H1 (cell line): ENCODE results near the gene DISC1. TPM values are rescaled to one million over a fixed set of nuclear protein-coding genes. Genes with fewer than 3 reads are reported as not detected.

Source experiments
- CTCF ChIA-PET: fragments of 300-600 bp; sonication (Branson Sonifier 250); formaldehyde crosslinking; loops from one replicate; lab custom pipeline; 2021; ENCODE audit not compliant: partially characterized antibody; lab: Charles Lee
- POLR2A ChIA-PET: fragments of 300-600 bp; sonication (Branson Sonifier 250); formaldehyde crosslinking; loops from one replicate; lab custom pipeline; 2021; ENCODE audit warnings: inconsistent platforms; ENCODE audit not compliant: partially characterized antibody; lab: Charles Lee
- DNase-seq, 2 experiments: peaks; one replicate each; pipeline versions ENCODE4 v3.0.0 to v3.0.0-alpha.2; 2010 to 2022; ENCODE audit warnings: low spot score in 2 of 2, low read depth in 1 of 2, mixed read lengths in 1 of 2
- FAIRE-seq: peaks from 2 replicates; lab custom pipeline; 2011; peaks lifted over from hg19 to GRCh38; lab: Jason Lieb, UNC
- H2AFZ ChIP-seq: 2 replicates; pipeline ENCODE4 v1.8.1; 2012; ENCODE audit warnings: low read length, inconsistent platforms
- H2AK5ac ChIP-seq: 2 replicates; pipeline ENCODE4 v1.6.1; 2013; ENCODE audit warnings: low read depth, low read length
- H2BK120ac ChIP-seq: replicated peaks from 2 replicates; pipeline ENCODE3; 2013; ENCODE audit warnings: low read depth, low read length, inconsistent platforms
- H2BK12ac ChIP-seq: 2 replicates; pipeline ENCODE4 v1.6.1; 2013; ENCODE audit warnings: low read depth, low read length
- H2BK15ac ChIP-seq: 2 replicates; pipeline ENCODE4 v1.6.1; 2013; ENCODE audit warnings: low read length
- H2BK20ac ChIP-seq: 2 replicates; pipeline ENCODE4 v1.6.1; 2013; ENCODE audit warnings: low read length
- H2BK5ac ChIP-seq: 2 replicates; pipeline ENCODE4 v1.6.1; 2013; ENCODE audit warnings: low read depth, low read length
- H3K14ac ChIP-seq: 2 replicates; pipeline ENCODE4 v1.6.1; 2013; ENCODE audit warnings: inconsistent platforms; ENCODE audit not compliant: insufficient read length
- H3K18ac ChIP-seq: 2 replicates; pipeline ENCODE4 v1.6.1; 2013; ENCODE audit warnings: low read length; ENCODE audit errors: extremely low read depth
- H3K23ac ChIP-seq: 2 replicates; pipeline ENCODE4 v1.6.1; 2013; ENCODE audit warnings: inconsistent platforms; ENCODE audit not compliant: insufficient read length
- H3K23me2 ChIP-seq: 2 replicates; pipeline ENCODE4 v1.6.1; 2013; ENCODE audit warnings: low read depth, low read length
- H3K27ac ChIP-seq: 2 replicates; pipeline ENCODE4 v1.6.1; 2011; ENCODE audit warnings: low read depth, low read length, inconsistent platforms
- H3K27me3 ChIP-seq, 4 experiments: replicated peaks in 1 of 4; 1 replicate in 1 of 4; 2 replicates in 3 of 4; pipeline versions ENCODE4 v1.6.1 to v1.8.1; 2011 to 2013; ENCODE audit warnings: low read length in 3 of 4, mild to moderate bottlenecking in 3 of 4, inconsistent platforms in 2 of 4, mixed read lengths in 2 of 4, moderate library complexity in 1 of 4; ENCODE audit not compliant: control insufficient read depth in 3 of 4, insufficient read depth in 3 of 4; ENCODE audit errors: extremely low read depth in 1 of 4
- H3K36me3 ChIP-seq, 4 experiments: 2 replicates each; pipeline versions ENCODE4 v1.6.1 to v1.8.1; 2011 to 2013; ENCODE audit warnings: mild to moderate bottlenecking in 4 of 4, low read length in 3 of 4, moderate library complexity in 2 of 4, control low read depth in 1 of 4, inconsistent platforms in 1 of 4; ENCODE audit not compliant: insufficient read depth in 4 of 4, control insufficient read depth in 2 of 4
- H3K4ac ChIP-seq: replicated peaks from 2 replicates; pipeline ENCODE3; 2013; ENCODE audit warnings: low read length, low read depth, mixed read lengths, inconsistent platforms; ENCODE audit not compliant: insufficient read length
- H3K4me1 ChIP-seq, 4 experiments: replicated peaks in 1 of 4; 1 replicate in 1 of 4; 2 replicates in 3 of 4; pipeline versions ENCODE4 v1.6.1 to v1.8.1; 2011 to 2013; ENCODE audit warnings: low read length in 3 of 4, inconsistent platforms in 2 of 4, mixed read lengths in 1 of 4; ENCODE audit not compliant: insufficient read depth in 4 of 4, control insufficient read depth in 3 of 4
- H3K4me2 ChIP-seq, 2 experiments: 2 replicates each; pipeline versions ENCODE4 v1.6.1 to v1.8.1; 2011 to 2013; ENCODE audit warnings: low read depth in 2 of 2, low read length in 2 of 2, control low read depth in 1 of 2, inconsistent platforms in 1 of 2, mild to moderate bottlenecking in 1 of 2; ENCODE audit not compliant: insufficient read depth in 1 of 2
- H3K4me3 ChIP-seq, 4 experiments: fragments of 200-600, 300-600 bp in 1 of 4; sonication (generic), shearing (Covaris generic), sonication (Bioruptor Twin) in 1 of 4; 2 replicates each; pipeline versions ENCODE4 v1.5.1 to v1.8.1; 2011 to 2016; ENCODE audit warnings: low read length in 4 of 4, low read depth in 3 of 4, control low read depth in 2 of 4, inconsistent platforms in 2 of 4, mild to moderate bottlenecking in 2 of 4, mixed read lengths in 1 of 4, moderate library complexity in 1 of 4; ENCODE audit not compliant: insufficient read depth in 2 of 4; ENCODE audit errors: extremely low read depth in 1 of 4
- H3K56ac ChIP-seq: replicated peaks from 2 replicates; pipeline ENCODE3; 2013; ENCODE audit warnings: low read depth, mild to moderate bottlenecking, mixed read lengths, low read length, inconsistent platforms; ENCODE audit not compliant: insufficient read length
- H3K79me1 ChIP-seq: 2 replicates; pipeline ENCODE4 v1.6.1; 2013; ENCODE audit warnings: low read depth, low read length, control low read depth
- H3K79me2 ChIP-seq, 2 experiments: 2 replicates each; pipeline versions ENCODE4 v1.6.1 to v1.8.1; 2012 to 2013; ENCODE audit warnings: low read length in 2 of 2, mild to moderate bottlenecking in 2 of 2, inconsistent platforms in 1 of 2; ENCODE audit not compliant: insufficient read depth in 2 of 2, control insufficient read depth in 1 of 2
- H3K9ac ChIP-seq, 4 experiments: replicated peaks in 1 of 4; 1 replicate in 1 of 4; 2 replicates in 3 of 4; pipeline versions ENCODE4 v1.6.1 to v1.8.1; 2011 to 2013; ENCODE audit warnings: low read depth in 3 of 4, low read length in 3 of 4, control low read depth in 2 of 4, mild to moderate bottlenecking in 2 of 4, moderate library complexity in 2 of 4, inconsistent platforms in 1 of 4; ENCODE audit errors: extremely low read depth in 1 of 4
- H3K9me3 ChIP-seq, 2 experiments: 2 replicates each; pipeline versions ENCODE4 v1.6.1 to v1.8.1; 2012 to 2013; ENCODE audit warnings: mild to moderate bottlenecking in 2 of 2, moderate library complexity in 2 of 2, control low read depth in 1 of 2, inconsistent platforms in 1 of 2, low read depth in 1 of 2, low read length in 1 of 2, mixed read lengths in 1 of 2; ENCODE audit not compliant: insufficient read depth in 2 of 2
- H4K20me1 ChIP-seq, 2 experiments: replicated peaks in 1 of 2; 2 replicates each; pipeline versions ENCODE3 to v1.8.1; 2011 to 2013; ENCODE audit warnings: inconsistent platforms in 2 of 2, low read length in 2 of 2, mild to moderate bottlenecking in 1 of 2; ENCODE audit not compliant: insufficient read depth in 2 of 2, control insufficient read depth in 1 of 2
- H4K5ac ChIP-seq: 2 replicates; pipeline ENCODE4 v1.6.1; 2013; ENCODE audit warnings: low read length, low read depth, mixed read lengths, inconsistent platforms; ENCODE audit not compliant: insufficient read length
- H4K8ac ChIP-seq: 2 replicates; pipeline ENCODE4 v1.8.0; 2013; ENCODE audit warnings: mild to moderate bottlenecking, moderate library complexity, low read length, inconsistent platforms; ENCODE audit not compliant: insufficient read depth; ENCODE audit errors: extremely low read depth
- H4K91ac ChIP-seq: replicated peaks from 2 replicates; pipeline ENCODE3; 2013; ENCODE audit warnings: low read length, mixed read lengths, inconsistent platforms; ENCODE audit not compliant: insufficient read length
- EP300 ChIP-seq, 2 experiments: IDR thresholded peaks; 1 replicate in 1 of 2; 2 replicates in 1 of 2; pipeline ENCODE4 v1.6.1; 2011 to 2012; ENCODE audit warnings: low read depth in 2 of 2, low read length in 2 of 2, mild to moderate bottlenecking in 2 of 2, borderline replicate concordance in 1 of 2, inconsistent platforms in 1 of 2, moderate library complexity in 1 of 2
- KDM5A ChIP-seq: fragments of 200-600 bp; IDR thresholded peaks from 2 replicates; pipeline ENCODE4 v1.7.1; 2012; ENCODE audit warnings: mild to moderate bottlenecking, low read length, inconsistent platforms, mixed read lengths
- NANOG ChIP-seq: IDR thresholded peaks from 2 replicates; pipeline ENCODE4 v1.6.1; 2011; ENCODE audit warnings: low read length, low read depth, mild to moderate bottlenecking, inconsistent platforms; ENCODE audit not compliant: insufficient read depth, poor library complexity, severe bottlenecking
- POU5F1 ChIP-seq: IDR thresholded peaks from 2 replicates; pipeline ENCODE4 v1.6.1; 2011; ENCODE audit warnings: low read depth, mild to moderate bottlenecking, low read length, moderate library complexity
- SIN3A ChIP-seq, 2 experiments: IDR thresholded peaks in 1 of 2; conservative IDR thresholded peaks in 1 of 2; 2 replicates each; pipeline ENCODE4 v1.6.1; 2011 to 2012; ENCODE audit warnings: low read length in 2 of 2, improper control_type of control experiment in 1 of 2, low read depth in 1 of 2, mild to moderate bottlenecking in 1 of 2
- SP4 ChIP-seq: IDR thresholded peaks from 2 replicates; pipeline ENCODE4 v1.6.1; 2012; ENCODE audit warnings: low read length, inconsistent platforms
- TCF12 ChIP-seq: IDR thresholded peaks from 2 replicates; pipeline ENCODE4 v1.6.1; 2011; ENCODE audit warnings: low read depth, mild to moderate bottlenecking, low read length
- WGBS, 2 experiments: shearing (Covaris generic) in 1 of 2; methylation state at CpG; one replicate each; pipeline versions ENCODE4 v1.1.6 to v1.1.7; 2013 to 2015; ENCODE audit warnings: low lambda C conversion rate in 2 of 2, mixed read lengths in 2 of 2, inconsistent platforms in 1 of 2, low coverage in 1 of 2, missing lambda C conversion rate in 1 of 2; ENCODE audit not compliant: insufficient replicate concordance in 2 of 2, insufficient coverage in 1 of 2, insufficient read length in 1 of 2; ENCODE audit errors: extremely low coverage in 1 of 2, missing lambda C conversion rate in 1 of 2; 5-methylcytosine and 5-hydroxymethylcytosine counted together
- polyA plus RNA-seq, 7 experiments: library from polyadenylated mRNA; depleted of rRNA in 3 of 7; stranded (reverse) in 5 of 7; unstranded in 2 of 7; fragments of >200 nt in 5 of 7; fragments of 200-250 nt in 2 of 7; gene quantifications; 1 replicate in 5 of 7; 2 replicates in 1 of 7; 4 replicates in 1 of 7; pipeline versions ENCODE4 v1.2.1 to v1.2.3, GENCODE V29; 2011 to 2013; ENCODE audit warnings: missing spikeins in 2 of 7, mixed read lengths in 2 of 7
- total RNA-seq: library from RNA; stranded (reverse); fragmentation: NEBNext Ultra II Directional; extraction: Animal tissue kit (Norgen Biotek cat#: 25700); gene quantifications from 2 replicates; pipeline ENCODE4 v1.2.1, GENCODE V29; 2021

DISC1 gene
- total and polyA plus RNA-seq, 2 of the 8 experiments (the other 6 are each of a cell fraction or from before 2014, with no cell fraction given) = 1.1 to 3.5 TPM

DNA sequence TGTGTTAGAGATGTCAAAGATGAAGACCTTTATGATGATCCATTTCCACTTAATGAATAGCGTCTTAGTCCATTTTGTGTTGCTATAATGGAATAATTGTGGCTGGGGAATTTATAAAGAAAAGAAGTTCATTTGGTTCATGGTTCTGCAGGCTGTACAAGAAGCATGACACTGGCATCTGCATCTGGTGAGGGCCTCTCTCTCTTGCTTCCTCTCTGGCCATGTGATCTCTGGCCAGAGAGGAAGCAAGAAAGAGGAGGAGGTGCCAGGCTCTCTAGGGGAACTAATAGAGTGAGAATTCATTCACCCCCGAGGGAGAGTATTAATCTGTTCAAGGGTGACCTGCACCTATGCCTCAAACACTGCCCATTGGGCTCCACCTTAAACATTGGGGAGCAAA lies 242.8 kb downstream of the DISC1 start:
- no peak overlapping the region for H2BK5ac ChIP-seq
- WGBS, 2 experiments = 86% methylated on average over 2 of the region's 2 CpGs; no CpG with 5 or more reads in 1 of the 2 experiments
- no peak overlapping the region for H3K23ac ChIP-seq
- peaks cover 0 to 8% (median 3%) of the 10 kb centered on the region in 4 experiments; a peak in 4 of 7 replicates for H3K4me1 ChIP-seq
- peaks cover 0 to 2% (median 0%) of the 10 kb centered on the region in 4 experiments; a peak in 1 of 7 replicates for H3K27me3 ChIP-seq
- H2AK5ac ChIP-seq = no peak overlapping the region
- H3K4me2 ChIP-seq = no peak overlapping the region
- no peaks in the 10 kb centered on the region for H3K79me2 ChIP-seq
- H3K23me2 ChIP-seq = no peaks in the 10 kb centered on the region
- no peaks in the 10 kb centered on the region; the same call in 1 of the 2 replicates for H3K79me1 ChIP-seq
- H2BK20ac ChIP-seq = no peak overlapping the region
- H3K56ac ChIP-seq = no peak overlapping the region
- no peak overlapping the region for H2BK12ac ChIP-seq
- ChIA-PET POLR2A (interaction anchor here (0.6 kb wide), 1 partner anchor 355 kb away, joined by 3 read pairs; no protein-coding TSS in a partner anchor), CTCF (interaction anchor here (0.7 to 1.5 kb wide), 6 partner anchors 27 to 514 kb away, joined by 3 to 6 read pairs (median 3); no protein-coding TSS in a partner anchor)
- no peak overlapping the region for H3K4ac ChIP-seq
- no peak overlapping the region for H2BK120ac ChIP-seq
- FAIRE-seq (no peak), DNase-seq (no peak)
- no peak overlapping the region for H4K91ac ChIP-seq
- no peak overlapping the region for H3K4me3 ChIP-seq
- no peak overlapping the region for H4K8ac ChIP-seq
- H3K9ac ChIP-seq = no peak overlapping the region
- no peak overlapping the region for H3K18ac ChIP-seq
- H3K27ac ChIP-seq = no peak overlapping the region
- no peak overlapping the region for H2AFZ ChIP-seq
- H4K5ac ChIP-seq = no peak overlapping the region
- no peak overlapping the region for H3K14ac ChIP-seq
- no peaks in the 10 kb centered on the region for H4K20me1 ChIP-seq
- H2BK15ac ChIP-seq = no peak overlapping the region
- H3K36me3 ChIP-seq = no peaks in the 10 kb centered on the region
- TF ChIP-seq EP300 (IDR thresholded peaks at IDR 0.05; ENCODE audit: borderline replicate concordance in 1 of 2, low read depth in 2 of 2, low read length in 2 of 2) = no peak
- no peak for TF ChIP-seq POU5F1
- no peak for TF ChIP-seq SP4
- TF ChIP-seq NANOG = no peak
- TF ChIP-seq KDM5A = no peak
- no peak for TF ChIP-seq SIN3A (conservative IDR thresholded peaks at IDR 0.05 in 1 of 2, IDR thresholded peaks at IDR 0.05 in 1 of 2; ENCODE audit: low read depth in 1 of 2, low read length in 2 of 2)
- no peak for TF ChIP-seq TCF12
- TF ChIP-seq, all 59 proteins: peak for 0
- H3K9me3 ChIP-seq = no peaks in the 10 kb centered on the region
